ENCODE results near the gene EIF4EBP3. TPM values are rescaled to one million over a fixed set of nuclear protein-coding genes. Genes with fewer than 3 reads are reported as not detected.

Gene EIF4EBP3
- total and polyA plus RNA-seq, 10 of the 15 experiments (the other 5 are each of a cell fraction or from before 2014, with no cell fraction given), result 3.5 to 16.1 (median 6.2) TPM

DNA sequence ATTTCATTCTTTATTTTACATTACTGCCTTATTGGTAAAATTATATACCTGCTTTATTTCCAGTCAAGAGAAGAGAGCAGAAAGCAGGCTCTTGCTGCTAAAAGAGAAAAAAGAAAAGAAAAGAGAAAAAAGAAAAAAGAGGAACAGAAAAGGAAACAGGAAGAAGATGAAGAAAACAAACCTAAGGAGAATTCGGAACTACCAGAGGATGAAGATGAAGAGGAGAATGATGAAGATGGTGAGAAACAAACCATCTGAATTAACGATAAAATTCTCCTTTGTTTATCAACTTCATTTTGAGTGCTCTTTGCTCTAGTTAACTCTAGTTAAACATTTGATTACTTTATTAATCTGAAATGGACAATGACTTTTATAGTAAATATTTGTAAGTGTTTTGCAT, 23.5 kb upstream of the EIF4EBP3 start:
- in situ Hi-C loops (cut with MboI), result no loop called here
- Histone ChIP-seq H3K9me3 (replicated peaks; ENCODE audit: control insufficient read depth, insufficient read depth, low read length) (no peaks in the 10 kb centered on the region), H3K4me1 (ENCODE audit: control insufficient read depth, insufficient read depth, low read length) (peaks cover 4% of the 10 kb centered on the region; the same call in 1 of the 2 replicates), H3K36me3 (ENCODE audit: control insufficient read depth in 2 of 2, insufficient read depth in 2 of 2, low read length in 1 of 2) (peaks cover 9 to 10% of the 10 kb centered on the region in 2 experiments), H3K4me3 (no peak overlapping the region), H3K9ac (ENCODE audit: control insufficient read depth, insufficient read depth, low read length) (no peak overlapping the region), H4K20me1 (ENCODE audit: control insufficient read depth, insufficient read depth) (no peaks in the 10 kb centered on the region), H3K27me3 (replicated peaks in 1 of 2; ENCODE audit: control insufficient read depth in 2 of 2, insufficient read depth in 2 of 2, low read length in 1 of 2) (no peaks in the 10 kb centered on the region), H3K4me2 (ENCODE audit: control insufficient read depth, insufficient read depth) (no peak overlapping the region), H3K27ac (ENCODE audit: control insufficient read depth, insufficient read depth) (no peak overlapping the region), H3K79me2 (ENCODE audit: control insufficient read depth, insufficient read depth, low read length) (no peaks in the 10 kb centered on the region), H2AFZ (ENCODE audit: control insufficient read depth, low read depth, low read length) (no peak overlapping the region)
- CTCF ChIA-PET, result no interaction called here
- 29% methylated on average over 2 of the region's 2 CpGs for WGBS (ENCODE audit: insufficient coverage, insufficient replicate concordance, low lambda C conversion rate, missing lambda C conversion rate)
- no TSS peak for BruUV-seq (replicated peaks)
- RAD21 ChIA-PET (ENCODE audit: unreplicated experiment), result no interaction called here
- ATAC-seq (no peak), FAIRE-seq (no peak), DNase-seq (ENCODE audit: low read depth, low spot score) (no peak)
- TF ChIP-seq SPI1 (IDR thresholded peaks at IDR 0.05; ENCODE audit: borderline replicate concordance, insufficient read depth, low read depth, low read length) (peak; percentile 48; the same call in 1 of the 2 replicates), RB1 (IDR thresholded peaks at IDR 0.05; ENCODE audit: borderline replicate concordance) (no peak), SMAD5 (IDR thresholded peaks at IDR 0.05; ENCODE audit: low read depth) (no peak), NRF1 (conservative IDR thresholded peaks at IDR 0.05; ENCODE audit: low read depth, low read length) (no peak)
- TF ChIP-seq, protein P1, sequence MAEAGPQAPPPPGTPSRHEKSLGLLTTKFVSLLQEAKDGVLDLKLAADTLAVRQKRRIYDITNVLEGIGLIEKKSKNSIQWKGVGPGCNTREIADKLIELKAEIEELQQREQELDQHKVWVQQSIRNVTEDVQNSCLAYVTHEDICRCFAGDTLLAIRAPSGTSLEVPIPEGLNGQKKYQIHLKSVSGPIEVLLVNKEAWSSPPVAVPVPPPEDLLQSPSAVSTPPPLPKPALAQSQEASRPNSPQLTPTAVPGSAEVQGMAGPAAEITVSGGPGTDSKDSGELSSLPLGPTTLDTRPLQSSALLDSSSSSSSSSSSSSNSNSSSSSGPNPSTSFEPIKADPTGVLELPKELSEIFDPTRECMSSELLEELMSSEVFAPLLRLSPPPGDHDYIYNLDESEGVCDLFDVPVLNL (IDR thresholded peaks at IDR 0.05; ENCODE audit: low read depth, low read length), result no peak
- TF ChIP-seq, protein P2, sequence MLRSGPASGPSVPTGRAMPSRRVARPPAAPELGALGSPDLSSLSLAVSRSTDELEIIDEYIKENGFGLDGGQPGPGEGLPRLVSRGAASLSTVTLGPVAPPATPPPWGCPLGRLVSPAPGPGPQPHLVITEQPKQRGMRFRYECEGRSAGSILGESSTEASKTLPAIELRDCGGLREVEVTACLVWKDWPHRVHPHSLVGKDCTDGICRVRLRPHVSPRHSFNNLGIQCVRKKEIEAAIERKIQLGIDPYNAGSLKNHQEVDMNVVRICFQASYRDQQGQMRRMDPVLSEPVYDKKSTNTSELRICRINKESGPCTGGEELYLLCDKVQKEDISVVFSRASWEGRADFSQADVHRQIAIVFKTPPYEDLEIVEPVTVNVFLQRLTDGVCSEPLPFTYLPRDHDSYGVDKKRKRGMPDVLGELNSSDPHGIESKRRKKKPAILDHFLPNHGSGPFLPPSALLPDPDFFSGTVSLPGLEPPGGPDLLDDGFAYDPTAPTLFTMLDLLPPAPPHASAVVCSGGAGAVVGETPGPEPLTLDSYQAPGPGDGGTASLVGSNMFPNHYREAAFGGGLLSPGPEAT (IDR thresholded peaks at IDR 0.05; ENCODE audit: low read depth), result no peak
- intact Hi-C loops (cut with micrococcal nuclease; ENCODE audit: unreplicated experiment), result no loop called here
- POLR2A ChIA-PET, result no interaction called here
- SMC1A ChIA-PET (ENCODE audit: uncharacterized antibody, unreplicated experiment), result no interaction called here

Measured in GM12878 (cell line).